K562 (cell line): ENCODE results near the gene GPSM3. TPM values are rescaled to one million over a fixed set of nuclear protein-coding genes. Genes with fewer than 3 reads are reported as not detected.

ENCODE experiments used
- BHLHE40 ChIP-seq: IDR thresholded peaks from 2 replicates; pipeline ENCODE4 v1.6.1; 2011; ENCODE audit warnings: low read length, improper control_type of control experiment
- CBX3 ChIP-seq, 2 experiments: IDR thresholded peaks; 1 replicate in 1 of 2; 2 replicates in 1 of 2; pipeline ENCODE4 v1.6.1; 2012; ENCODE audit warnings: inconsistent platforms in 2 of 2, low read length in 2 of 2, borderline replicate concordance in 1 of 2, control low read depth in 1 of 2
- CEBPG ChIP-seq, 3 experiments: fragments of 200-800 bp in 1 of 3; sonication (Bioruptor generic) in 1 of 3; sonication (generic) in 1 of 3; formaldehyde crosslinking in 1 of 3; IDR thresholded peaks in 2 of 3; conservative IDR thresholded peaks in 1 of 3; 2 replicates each; pipeline versions ENCODE4 v1.6.1 to v1.8.0; 2016 to 2022; ENCODE audit warnings: missing compliant biosample characterization in 2 of 3, missing genetic modification characterization in 2 of 3, mild to moderate bottlenecking in 1 of 3, missing genetic modification reagents in 1 of 3
- NELFE ChIP-seq: IDR thresholded peaks from 2 replicates; pipeline ENCODE4 v1.6.1; 2011; ENCODE audit warnings: mild to moderate bottlenecking; ENCODE audit not compliant: insufficient read depth, insufficient read length
- NRF1 ChIP-seq, 2 experiments: fragments of 450-650 bp; IDR thresholded peaks in 1 of 2; conservative IDR thresholded peaks in 1 of 2; 2 replicates each; pipeline ENCODE4 v1.6.1; 2014; ENCODE audit warnings: mild to moderate bottlenecking in 2 of 2
- PHF21A ChIP-seq: fragments of 450-650 bp; IDR thresholded peaks from 2 replicates; pipeline ENCODE4 v1.6.1; 2017; ENCODE audit warnings: low read depth, borderline replicate concordance
- STAT5A ChIP-seq: IDR thresholded peaks from 2 replicates; pipeline ENCODE4 v1.6.1; 2012; ENCODE audit warnings: low read length, inconsistent platforms, borderline replicate concordance
- TAL1 ChIP-seq: fragments of 450-650 bp; IDR thresholded peaks from 2 replicates; pipeline ENCODE4 v1.6.1; 2016; ENCODE audit warnings: mild to moderate bottlenecking
- ZNF830 ChIP-seq: fragments of 250-450 bp; sonication (Bioruptor Pico); IDR thresholded peaks from 2 replicates; pipeline ENCODE4 v1.5.0; 2021; ENCODE audit warnings: mild to moderate bottlenecking
- polyA plus RNA-seq, 8 experiments: library from polyadenylated mRNA; depleted of rRNA in 4 of 8; stranded (reverse) in 5 of 8; unstranded in 3 of 8; fragments of >200 nt; fragmentation: Nextera tagmentation in 2 of 8; fragmentation: Illumina TruSeq in 1 of 8; extraction: Ambion mirVana in 2 of 8; extraction: Trizol in 1 of 8; gene quantifications; 2 replicates each; pipeline versions ENCODE4 v1.2.1 to v1.2.3, GENCODE V29; 2011 to 2014; ENCODE audit warnings: inconsistent platforms in 1 of 8, missing spikeins in 1 of 8
- total RNA-seq, 7 experiments: library from RNA; depleted of rRNA in 6 of 7; stranded (reverse); fragments of >200 nt in 6 of 7; fragmentation: Illumina TruSeq in 2 of 7; extraction: Trizol in 2 of 7; gene quantifications; 2 replicates each; pipeline versions ENCODE4 v1.2.1 to v1.2.3, GENCODE V29; 2011 to 2021; ENCODE audit warnings: low replicate concordance in 1 of 7
- TF ChIP-seq, protein P1 (sequence below), 2 experiments: IDR thresholded peaks; 2 replicates each; pipeline ENCODE4 v1.6.1; 2012; ENCODE audit warnings: improper control_type of control experiment in 2 of 2, low read depth in 2 of 2, low read length in 2 of 2, borderline replicate concordance in 1 of 2
- TF ChIP-seq, protein P2 (sequence below): sonication (generic); formaldehyde crosslinking; IDR thresholded peaks from 2 replicates; pipeline ENCODE4 v1.8.0; 2022; ENCODE audit warnings: mild to moderate bottlenecking, missing genetic modification reagents, borderline replicate concordance
- TF ChIP-seq, protein P3 (sequence below): fragments of 150-350 bp; conservative IDR thresholded peaks from 2 replicates; pipeline ENCODE4 v1.6.1; 2014; ENCODE audit warnings: low read length
- TF ChIP-seq, protein P4 (sequence below): sonication (generic); formaldehyde crosslinking; IDR thresholded peaks from 2 replicates; pipeline ENCODE4 v1.9.0; 2022; ENCODE audit warnings: mild to moderate bottlenecking, missing genetic modification reagents

The GPSM3 gene
- total and polyA plus RNA-seq, 9 of the 15 experiments (the other 6 are each of a cell fraction or from before 2014, with no cell fraction given), result 5.3 to 42.6 (median 24.4) TPM

DNA sequence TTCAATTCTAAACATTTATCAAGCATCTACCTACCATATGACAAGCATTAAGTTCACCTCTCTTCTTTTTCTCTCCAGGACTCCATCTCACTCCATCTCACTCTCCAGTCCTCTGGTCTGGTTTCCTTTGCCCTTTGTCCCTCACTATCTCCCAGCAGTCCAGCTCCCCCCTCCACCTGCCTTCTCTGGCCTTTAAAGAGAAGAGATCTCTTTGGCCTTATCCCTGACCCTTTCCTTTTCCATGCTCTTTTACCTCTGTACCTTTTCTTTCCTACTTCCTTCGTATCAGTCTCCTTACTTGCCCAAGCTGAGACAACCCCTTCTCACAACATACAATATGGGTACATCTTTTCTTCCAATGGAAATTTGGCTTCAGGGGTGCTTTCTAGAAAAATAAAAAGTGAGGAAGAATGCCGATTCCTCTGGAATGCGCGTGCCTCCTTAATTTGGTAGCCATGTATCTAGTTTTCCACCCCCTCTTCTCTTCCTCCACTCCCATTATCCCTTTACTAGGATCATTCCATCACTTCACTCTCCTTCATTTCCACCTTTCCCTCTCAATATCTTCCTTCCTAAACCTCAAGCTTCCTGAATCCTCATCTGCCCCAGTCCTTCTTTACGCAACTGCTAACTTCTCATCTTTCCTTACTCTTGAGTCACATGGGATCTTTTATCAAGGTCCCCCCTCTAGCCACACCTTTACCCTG, 15.8 kb downstream of the GPSM3 start (continued):
- TF ChIP-seq TAL1 (no peak), PHF21A (no peak), NELFE (no peak), ZNF830 (CRISPR knock-in tag) (no peak), CBX3 (IDR thresholded peaks at IDR 0.05; ENCODE audit: borderline replicate concordance in 1 of 2, low read length in 2 of 2) (no peak), CEBPG (CRISPR knock-in tag; IDR thresholded peaks at IDR 0.05) (no peak), CEBPG (tag; conservative IDR thresholded peaks at IDR 0.05 in 1 of 2, IDR thresholded peaks at IDR 0.05 in 1 of 2) (peak; percentile 49 to 61; a peak in 3 of 4 replicates), STAT5A (no peak), BHLHE40 (no peak), NRF1 (conservative IDR thresholded peaks at IDR 0.05 in 1 of 2, IDR thresholded peaks at IDR 0.05 in 1 of 2) (no peak; a peak in 1 of 4 replicates)
- TF ChIP-seq, protein P1, sequence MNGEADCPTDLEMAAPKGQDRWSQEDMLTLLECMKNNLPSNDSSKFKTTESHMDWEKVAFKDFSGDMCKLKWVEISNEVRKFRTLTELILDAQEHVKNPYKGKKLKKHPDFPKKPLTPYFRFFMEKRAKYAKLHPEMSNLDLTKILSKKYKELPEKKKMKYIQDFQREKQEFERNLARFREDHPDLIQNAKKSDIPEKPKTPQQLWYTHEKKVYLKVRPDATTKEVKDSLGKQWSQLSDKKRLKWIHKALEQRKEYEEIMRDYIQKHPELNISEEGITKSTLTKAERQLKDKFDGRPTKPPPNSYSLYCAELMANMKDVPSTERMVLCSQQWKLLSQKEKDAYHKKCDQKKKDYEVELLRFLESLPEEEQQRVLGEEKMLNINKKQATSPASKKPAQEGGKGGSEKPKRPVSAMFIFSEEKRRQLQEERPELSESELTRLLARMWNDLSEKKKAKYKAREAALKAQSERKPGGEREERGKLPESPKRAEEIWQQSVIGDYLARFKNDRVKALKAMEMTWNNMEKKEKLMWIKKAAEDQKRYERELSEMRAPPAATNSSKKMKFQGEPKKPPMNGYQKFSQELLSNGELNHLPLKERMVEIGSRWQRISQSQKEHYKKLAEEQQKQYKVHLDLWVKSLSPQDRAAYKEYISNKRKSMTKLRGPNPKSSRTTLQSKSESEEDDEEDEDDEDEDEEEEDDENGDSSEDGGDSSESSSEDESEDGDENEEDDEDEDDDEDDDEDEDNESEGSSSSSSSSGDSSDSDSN (IDR thresholded peaks at IDR 0.05; ENCODE audit: borderline replicate concordance in 1 of 2, low read depth in 2 of 2, low read length in 2 of 2), result 0 out of 4 replicates have a peak, but pooled peaks of 1 of the 2 experiments have one; percentile 45
- TF ChIP-seq, protein P2, sequence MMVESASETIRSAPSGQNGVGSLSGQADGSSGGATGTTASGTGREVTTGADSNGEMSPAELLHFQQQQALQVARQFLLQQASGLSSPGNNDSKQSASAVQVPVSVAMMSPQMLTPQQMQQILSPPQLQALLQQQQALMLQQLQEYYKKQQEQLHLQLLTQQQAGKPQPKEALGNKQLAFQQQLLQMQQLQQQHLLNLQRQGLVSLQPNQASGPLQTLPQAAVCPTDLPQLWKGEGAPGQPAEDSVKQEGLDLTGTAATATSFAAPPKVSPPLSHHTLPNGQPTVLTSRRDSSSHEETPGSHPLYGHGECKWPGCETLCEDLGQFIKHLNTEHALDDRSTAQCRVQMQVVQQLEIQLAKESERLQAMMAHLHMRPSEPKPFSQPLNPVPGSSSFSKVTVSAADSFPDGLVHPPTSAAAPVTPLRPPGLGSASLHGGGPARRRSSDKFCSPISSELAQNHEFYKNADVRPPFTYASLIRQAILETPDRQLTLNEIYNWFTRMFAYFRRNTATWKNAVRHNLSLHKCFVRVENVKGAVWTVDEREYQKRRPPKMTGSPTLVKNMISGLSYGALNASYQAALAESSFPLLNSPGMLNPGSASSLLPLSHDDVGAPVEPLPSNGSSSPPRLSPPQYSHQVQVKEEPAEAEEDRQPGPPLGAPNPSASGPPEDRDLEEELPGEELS (CRISPR knock-in tag), result no peak
- TF ChIP-seq, protein P3, sequence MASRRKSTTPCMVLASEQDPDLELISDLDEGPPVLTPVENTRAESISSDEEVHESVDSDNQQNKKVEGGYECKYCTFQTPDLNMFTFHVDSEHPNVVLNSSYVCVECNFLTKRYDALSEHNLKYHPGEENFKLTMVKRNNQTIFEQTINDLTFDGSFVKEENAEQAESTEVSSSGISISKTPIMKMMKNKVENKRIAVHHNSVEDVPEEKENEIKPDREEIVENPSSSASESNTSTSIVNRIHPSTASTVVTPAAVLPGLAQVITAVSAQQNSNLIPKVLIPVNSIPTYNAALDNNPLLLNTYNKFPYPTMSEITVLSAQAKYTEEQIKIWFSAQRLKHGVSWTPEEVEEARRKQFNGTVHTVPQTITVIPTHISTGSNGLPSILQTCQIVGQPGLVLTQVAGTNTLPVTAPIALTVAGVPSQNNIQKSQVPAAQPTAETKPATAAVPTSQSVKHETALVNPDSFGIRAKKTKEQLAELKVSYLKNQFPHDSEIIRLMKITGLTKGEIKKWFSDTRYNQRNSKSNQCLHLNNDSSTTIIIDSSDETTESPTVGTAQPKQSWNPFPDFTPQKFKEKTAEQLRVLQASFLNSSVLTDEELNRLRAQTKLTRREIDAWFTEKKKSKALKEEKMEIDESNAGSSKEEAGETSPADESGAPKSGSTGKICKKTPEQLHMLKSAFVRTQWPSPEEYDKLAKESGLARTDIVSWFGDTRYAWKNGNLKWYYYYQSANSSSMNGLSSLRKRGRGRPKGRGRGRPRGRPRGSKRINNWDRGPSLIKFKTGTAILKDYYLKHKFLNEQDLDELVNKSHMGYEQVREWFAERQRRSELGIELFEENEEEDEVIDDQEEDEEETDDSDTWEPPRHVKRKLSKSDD, result no peak
- TF ChIP-seq, protein P4, sequence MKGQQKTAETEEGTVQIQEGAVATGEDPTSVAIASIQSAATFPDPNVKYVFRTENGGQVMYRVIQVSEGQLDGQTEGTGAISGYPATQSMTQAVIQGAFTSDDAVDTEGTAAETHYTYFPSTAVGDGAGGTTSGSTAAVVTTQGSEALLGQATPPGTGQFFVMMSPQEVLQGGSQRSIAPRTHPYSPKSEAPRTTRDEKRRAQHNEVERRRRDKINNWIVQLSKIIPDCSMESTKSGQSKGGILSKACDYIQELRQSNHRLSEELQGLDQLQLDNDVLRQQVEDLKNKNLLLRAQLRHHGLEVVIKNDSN (CRISPR knock-in tag), result 0 out of 2 replicates have a peak, but pooled peaks have one; percentile 52
